ENCODE measurements around the gene CXCR5.

The CXCR5 gene

GRCh38 chr11:118877487-118878162, 6.1 kb upstream of the CXCR5 start:
- H3K4me3 ChIP-seq (ENCODE audit: low read length) = no peak overlapping the region

GRCh38 chr11:118878163-118878563, 5.5 kb upstream of the CXCR5 start:
- Histone ChIP-seq H3K4me3 (ENCODE audit: low read length) (no peak overlapping the region), H3K36me3 (ENCODE audit: insufficient read depth, low read length) (no peaks in the 10 kb centered on the region), H3K4me2 (ENCODE audit: low read length) (no peak overlapping the region), H3K9ac (ENCODE audit: low read depth, low read length) (no peak overlapping the region), H3K4me1 (ENCODE audit: control insufficient read depth, insufficient read depth, low read length) (no peaks in the 10 kb centered on the region), H3K27me3 (ENCODE audit: control insufficient read depth, insufficient read depth, low read length) (peaks cover 10% of the 10 kb centered on the region), H3K9me3 (replicated peaks; ENCODE audit: low read length) (no peaks in the 10 kb centered on the region)

More at GRCh38 chr11:118877487-118878162, 6.1 kb upstream of the CXCR5 start:
- Histone ChIP-seq H3K36me3 (ENCODE audit: insufficient read depth, low read length) (no peaks in the 10 kb centered on the region), H3K4me2 (ENCODE audit: low read length) (no peak overlapping the region), H3K9ac (ENCODE audit: low read depth, low read length) (no peak overlapping the region), H3K27me3 (ENCODE audit: control insufficient read depth, insufficient read depth, low read length) (peaks cover 8% of the 10 kb centered on the region), H3K4me1 (ENCODE audit: control insufficient read depth, insufficient read depth, low read length) (no peaks in the 10 kb centered on the region), H3K9me3 (replicated peaks; ENCODE audit: low read length) (no peaks in the 10 kb centered on the region)

- H3K27me3 ChIP-seq (ENCODE audit: control insufficient read depth, insufficient read depth, low read length) = peaks cover 10% of the 10 kb centered on the region
- H3K4me3 ChIP-seq (ENCODE audit: low read length) = no peak overlapping the region
- H3K36me3 ChIP-seq (ENCODE audit: insufficient read depth, low read length) = no peaks in the 10 kb centered on the region
- no peaks in the 10 kb centered on the region for H3K9me3 ChIP-seq (replicated peaks; ENCODE audit: low read length)
- no peaks in the 10 kb centered on the region for H3K4me1 ChIP-seq (ENCODE audit: control insufficient read depth, insufficient read depth, low read length)
- no peak overlapping the region for H3K9ac ChIP-seq (ENCODE audit: low read depth, low read length)
- no peak overlapping the region for H3K4me2 ChIP-seq (ENCODE audit: low read length)
Measured at GRCh38 chr11:118881228-118881627, 2.5 kb upstream of the CXCR5 start.

GRCh38 chr11:118882491-118882890, 1.2 kb upstream of the CXCR5 start:
- no peak overlapping the region for H3K9ac ChIP-seq (ENCODE audit: low read depth, low read length)
- H3K36me3 ChIP-seq (ENCODE audit: insufficient read depth, low read length) = no peaks in the 10 kb centered on the region
- H3K27me3 ChIP-seq (ENCODE audit: control insufficient read depth, insufficient read depth, low read length) = peaks cover 7% of the 10 kb centered on the region
- no peak overlapping the region for H3K4me3 ChIP-seq (ENCODE audit: low read length)
- H3K9me3 ChIP-seq (replicated peaks; ENCODE audit: low read length) = no peaks in the 10 kb centered on the region
- H3K4me1 ChIP-seq (ENCODE audit: control insufficient read depth, insufficient read depth, low read length) = peaks cover 2% of the 10 kb centered on the region
- H3K4me2 ChIP-seq (ENCODE audit: low read length) = no peak overlapping the region

GRCh38 chr11:118883004-118883367, 706 bp upstream of the CXCR5 start:
- Histone ChIP-seq H3K4me1 (ENCODE audit: control insufficient read depth, insufficient read depth, low read length) (peaks cover 7% of the 10 kb centered on the region), H3K36me3 (ENCODE audit: insufficient read depth, low read length) (no peaks in the 10 kb centered on the region), H3K9me3 (replicated peaks; ENCODE audit: low read length) (no peaks in the 10 kb centered on the region), H3K9ac (ENCODE audit: low read depth, low read length) (no peak overlapping the region), H3K27me3 (ENCODE audit: control insufficient read depth, insufficient read depth, low read length) (peaks cover 6% of the 10 kb centered on the region), H3K4me2 (ENCODE audit: low read length) (no peak overlapping the region), H3K4me3 (ENCODE audit: low read length) (no peak overlapping the region)

- Histone ChIP-seq H3K4me3 (ENCODE audit: low read length) (no peak overlapping the region), H3K27me3 (ENCODE audit: control insufficient read depth, insufficient read depth, low read length) (peaks cover 6% of the 10 kb centered on the region), H3K9me3 (replicated peaks; ENCODE audit: low read length) (no peaks in the 10 kb centered on the region), H3K9ac (ENCODE audit: low read depth, low read length) (no peak overlapping the region), H3K4me2 (ENCODE audit: low read length) (no peak overlapping the region), H3K36me3 (ENCODE audit: insufficient read depth, low read length) (no peaks in the 10 kb centered on the region), H3K4me1 (ENCODE audit: control insufficient read depth, insufficient read depth, low read length) (peaks cover 24% of the 10 kb centered on the region)
Measured at GRCh38 chr11:118884875-118885274, 1.2 kb downstream of the CXCR5 start.

GRCh38 chr11:118885319-118885718, 1.6 kb downstream of the CXCR5 start:
- Histone ChIP-seq H3K4me1 (ENCODE audit: control insufficient read depth, insufficient read depth, low read length) (peaks cover 29% of the 10 kb centered on the region), H3K9me3 (replicated peaks; ENCODE audit: low read length) (no peaks in the 10 kb centered on the region), H3K9ac (ENCODE audit: low read depth, low read length) (no peak overlapping the region), H3K4me2 (ENCODE audit: low read length) (no peak overlapping the region), H3K27me3 (ENCODE audit: control insufficient read depth, insufficient read depth, low read length) (peaks cover 6% of the 10 kb centered on the region), H3K4me3 (ENCODE audit: low read length) (no peak overlapping the region), H3K36me3 (ENCODE audit: insufficient read depth, low read length) (no peaks in the 10 kb centered on the region)

- Histone ChIP-seq H3K27me3 (ENCODE audit: control insufficient read depth, insufficient read depth, low read length) (peaks cover 6% of the 10 kb centered on the region), H3K4me2 (ENCODE audit: low read length) (no peak overlapping the region), H3K4me3 (ENCODE audit: low read length) (no peak overlapping the region), H3K36me3 (ENCODE audit: insufficient read depth, low read length) (no peaks in the 10 kb centered on the region), H3K9ac (ENCODE audit: low read depth, low read length) (no peak overlapping the region), H3K9me3 (replicated peaks; ENCODE audit: low read length) (no peaks in the 10 kb centered on the region), H3K4me1 (ENCODE audit: control insufficient read depth, insufficient read depth, low read length) (peaks cover 31% of the 10 kb centered on the region)
Measured at GRCh38 chr11:118885831-118886565, 2.3 kb downstream of the CXCR5 start.

GRCh38 chr11:118886681-118887111, 3.0 kb downstream of the CXCR5 start:
- Histone ChIP-seq H3K4me3 (ENCODE audit: low read length) (no peak overlapping the region), H3K27me3 (ENCODE audit: control insufficient read depth, insufficient read depth, low read length) (peaks cover 4% of the 10 kb centered on the region), H3K36me3 (ENCODE audit: insufficient read depth, low read length) (no peaks in the 10 kb centered on the region), H3K9me3 (replicated peaks; ENCODE audit: low read length) (no peaks in the 10 kb centered on the region), H3K9ac (ENCODE audit: low read depth, low read length) (no peak overlapping the region), H3K4me1 (ENCODE audit: control insufficient read depth, insufficient read depth, low read length) (peaks cover 31% of the 10 kb centered on the region), H3K4me2 (ENCODE audit: low read length) (no peak overlapping the region)

- no peaks in the 10 kb centered on the region for H3K36me3 ChIP-seq (ENCODE audit: insufficient read depth, low read length)
- H3K4me1 ChIP-seq (ENCODE audit: control insufficient read depth, insufficient read depth, low read length) = peaks cover 31% of the 10 kb centered on the region
- H3K27me3 ChIP-seq (ENCODE audit: control insufficient read depth, insufficient read depth, low read length) = peaks cover 3% of the 10 kb centered on the region
- H3K4me3 ChIP-seq (ENCODE audit: low read length) = no peak overlapping the region
- H3K9me3 ChIP-seq (replicated peaks; ENCODE audit: low read length) = no peaks in the 10 kb centered on the region
- H3K9ac ChIP-seq (ENCODE audit: low read depth, low read length) = no peak overlapping the region
- peak overlapping the region; percentile 73 for H3K4me2 ChIP-seq (ENCODE audit: low read length)
Measured at GRCh38 chr11:118887206-118887605, 3.5 kb downstream of the CXCR5 start.

- Histone ChIP-seq H3K4me1 (ENCODE audit: control insufficient read depth, insufficient read depth, low read length) (peaks cover 31% of the 10 kb centered on the region), H3K4me3 (ENCODE audit: low read length) (no peak overlapping the region), H3K4me2 (ENCODE audit: low read length) (peak overlapping the region; percentile 73), H3K9ac (ENCODE audit: low read depth, low read length) (peak overlapping the region; percentile 23), H3K36me3 (ENCODE audit: insufficient read depth, low read length) (no peaks in the 10 kb centered on the region), H3K27me3 (ENCODE audit: control insufficient read depth, insufficient read depth, low read length) (no peaks in the 10 kb centered on the region), H3K9me3 (replicated peaks; ENCODE audit: low read length) (no peaks in the 10 kb centered on the region)
Measured at GRCh38 chr11:118888398-118888797, 4.7 kb downstream of the CXCR5 start.

- H3K9me3 ChIP-seq (replicated peaks; ENCODE audit: low read length) = no peaks in the 10 kb centered on the region
- H3K4me3 ChIP-seq (ENCODE audit: low read length) = no peak overlapping the region
- H3K4me2 ChIP-seq (ENCODE audit: low read length) = peak overlapping the region; percentile 29
- no peaks in the 10 kb centered on the region for H3K36me3 ChIP-seq (ENCODE audit: insufficient read depth, low read length)
- no peak overlapping the region for H3K9ac ChIP-seq (ENCODE audit: low read depth, low read length)
- peaks cover 31% of the 10 kb centered on the region for H3K4me1 ChIP-seq (ENCODE audit: control insufficient read depth, insufficient read depth, low read length)
- no peaks in the 10 kb centered on the region for H3K27me3 ChIP-seq (ENCODE audit: control insufficient read depth, insufficient read depth, low read length)
Measured at GRCh38 chr11:118889797-118890196, 6.1 kb downstream of the CXCR5 start.
